Mucosa of descending colon (tissue), 3 donors: Measurements from ENCODE around the gene OR2M7. TPM values are rescaled to one million over a fixed set of nuclear protein-coding genes. Genes with fewer than 3 reads are reported as not detected.

Experiments
- ATAC-seq: fragments of 200-7000 bp; cut with Tn5 transposase; one replicate; pipeline ENCODE4 v1.9.1; 2020; ENCODE audit warnings: mild to moderate bottlenecking, moderate library complexity
- DNase-seq, 3 donors: peaks; one replicate each; pipeline ENCODE4 v3.0.0-alpha.2; 2020
- H3K36me3 ChIP-seq: fragments of 200-600 bp; one replicate; pipeline ENCODE4 v1.8.0; 2021; ENCODE audit warnings: low read depth, mild to moderate bottlenecking
- H3K4me1 ChIP-seq: fragments of 200-600 bp; one replicate; pipeline ENCODE4 v1.8.0; 2021; ENCODE audit warnings: low read depth, mild to moderate bottlenecking
- H3K4me3 ChIP-seq: fragments of 200-600 bp; one replicate; pipeline ENCODE4 v1.8.0; 2021; ENCODE audit warnings: mild to moderate bottlenecking
- H3K9me3 ChIP-seq: fragments of 200-600 bp; one replicate; pipeline ENCODE4 v1.8.0; 2021; ENCODE audit warnings: mild to moderate bottlenecking
- intact Hi-C, 2 donors: fragments of 100-400 bp; cut with DNase I in 1 of 2; cut with micrococcal nuclease in 1 of 2; formaldehyde crosslinking; loops; one replicate each; pipeline versions ENCODE4 v1.11.0 to v1.11.1; 2022; cut with DNase I, micrococcal nuclease
- long read RNA-seq, 2 donors: library from polyadenylated mRNA; unstranded; transcript quantifications; one replicate each; pipeline ENCODE4 v2.0.0, GENCODE V29; 2019 to 2021
- total RNA-seq, 3 donors: library from RNA; stranded (reverse); fragmentation: NEBNext Ultra II Directional in 2 of 3; extraction: Animal tissue kit (Norgen Biotek cat#: 25700) in 2 of 3; gene quantifications; one replicate each; pipeline versions ENCODE4 v1.2.1 to v1.2.4, GENCODE V29; 2021 to 2023
- TF ChIP-seq, protein P1 (sequence below): fragments of 200-600 bp; IDR thresholded peaks from one replicate; pipeline ENCODE4 v1.8.0; 2022; ENCODE audit warnings: antibody characterized with exemption, mild to moderate bottlenecking
- donor health status: DM: no; HTN: no; CAD: no; lungs with moderate emphysema.
- donor health status: DM: no; HTN: no; CAD: no.
- donor health status: DM: no; HTN: yes; CAD: no.

OR2M7 gene
- total RNA-seq: not detected
- long read RNA-seq, donor 1: 0 reads
- long read RNA-seq, donor 2: 0 reads

- no peaks in the 10 kb centered on the region for H3K36me3 ChIP-seq
- DNase-seq: no peak
- TF ChIP-seq, protein P1, sequence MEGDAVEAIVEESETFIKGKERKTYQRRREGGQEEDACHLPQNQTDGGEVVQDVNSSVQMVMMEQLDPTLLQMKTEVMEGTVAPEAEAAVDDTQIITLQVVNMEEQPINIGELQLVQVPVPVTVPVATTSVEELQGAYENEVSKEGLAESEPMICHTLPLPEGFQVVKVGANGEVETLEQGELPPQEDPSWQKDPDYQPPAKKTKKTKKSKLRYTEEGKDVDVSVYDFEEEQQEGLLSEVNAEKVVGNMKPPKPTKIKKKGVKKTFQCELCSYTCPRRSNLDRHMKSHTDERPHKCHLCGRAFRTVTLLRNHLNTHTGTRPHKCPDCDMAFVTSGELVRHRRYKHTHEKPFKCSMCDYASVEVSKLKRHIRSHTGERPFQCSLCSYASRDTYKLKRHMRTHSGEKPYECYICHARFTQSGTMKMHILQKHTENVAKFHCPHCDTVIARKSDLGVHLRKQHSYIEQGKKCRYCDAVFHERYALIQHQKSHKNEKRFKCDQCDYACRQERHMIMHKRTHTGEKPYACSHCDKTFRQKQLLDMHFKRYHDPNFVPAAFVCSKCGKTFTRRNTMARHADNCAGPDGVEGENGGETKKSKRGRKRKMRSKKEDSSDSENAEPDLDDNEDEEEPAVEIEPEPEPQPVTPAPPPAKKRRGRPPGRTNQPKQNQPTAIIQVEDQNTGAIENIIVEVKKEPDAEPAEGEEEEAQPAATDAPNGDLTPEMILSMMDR: no peak
- H3K4me3 ChIP-seq: no peak within 1 kb of the TSS
- no peaks in the 10 kb centered on the region for H3K4me1 ChIP-seq
- intact Hi-C loops: no loop called here
- ATAC-seq: no peak
- H3K9me3 ChIP-seq: peaks cover 7% of the 10 kb centered on the region
Observed at GRCh38 chr1:248324468-248324867, at the start of gene OR2M7. OR2M7 (minus strand) TSS chr1:248324568; CDS start chr1:248324568, 0 bp downstream.

DNA sequence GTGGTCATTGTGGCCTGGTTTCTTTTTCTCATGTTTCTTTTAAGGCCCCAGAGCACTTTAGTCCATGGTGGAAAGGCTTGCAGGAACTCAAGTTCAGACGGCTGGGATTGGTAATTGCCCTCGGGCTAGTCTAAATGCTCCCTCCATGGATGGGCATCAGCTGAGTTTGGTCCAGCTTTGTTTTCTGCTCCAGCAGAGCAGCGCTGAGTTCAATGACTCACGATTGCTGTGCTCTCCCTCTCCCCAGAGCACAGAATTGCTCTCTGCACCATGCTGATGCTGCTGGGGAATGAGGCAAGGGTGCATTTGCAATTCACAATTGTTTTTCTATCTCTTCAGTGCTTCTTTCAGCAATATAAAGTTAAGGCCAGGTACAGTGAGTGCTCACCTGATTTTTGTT, 49.4 kb upstream of the OR2M7 start:
- Histone ChIP-seq H3K9me3 (peaks cover 31% of the 10 kb centered on the region), H3K36me3 (no peaks in the 10 kb centered on the region), H3K4me3 (no peak overlapping the region), H3K4me1 (no peaks in the 10 kb centered on the region)
- ATAC-seq (no peak), DNase-seq (no peak)
- intact Hi-C loops: no loop called here
- TF ChIP-seq, protein P1: no peak

- ATAC-seq (no peak), DNase-seq (no peak)
- H3K9me3 ChIP-seq: peaks cover 39% of the 10 kb centered on the region
- TF ChIP-seq, protein P1: no peak
- no peaks in the 10 kb centered on the region for H3K36me3 ChIP-seq
- no peak overlapping the region for H3K4me3 ChIP-seq
- no peaks in the 10 kb centered on the region for H3K4me1 ChIP-seq
- intact Hi-C loops: no loop called here
Observed at GRCh38 chr1:248372394-248372793, 48.0 kb upstream of the OR2M7 start.

GRCh38 chr1:248366609-248367008, 42.2 kb upstream of the OR2M7 start:
- no peaks in the 10 kb centered on the region for H3K4me1 ChIP-seq
- TF ChIP-seq, protein P1: no peak
- no peak for ATAC-seq
- H3K4me3 ChIP-seq: no peak overlapping the region
- H3K9me3 ChIP-seq: peaks cover 44% of the 10 kb centered on the region
- intact Hi-C loops: no loop called here
- no peaks in the 10 kb centered on the region for H3K36me3 ChIP-seq
- DNase-seq: no peak

DNA sequence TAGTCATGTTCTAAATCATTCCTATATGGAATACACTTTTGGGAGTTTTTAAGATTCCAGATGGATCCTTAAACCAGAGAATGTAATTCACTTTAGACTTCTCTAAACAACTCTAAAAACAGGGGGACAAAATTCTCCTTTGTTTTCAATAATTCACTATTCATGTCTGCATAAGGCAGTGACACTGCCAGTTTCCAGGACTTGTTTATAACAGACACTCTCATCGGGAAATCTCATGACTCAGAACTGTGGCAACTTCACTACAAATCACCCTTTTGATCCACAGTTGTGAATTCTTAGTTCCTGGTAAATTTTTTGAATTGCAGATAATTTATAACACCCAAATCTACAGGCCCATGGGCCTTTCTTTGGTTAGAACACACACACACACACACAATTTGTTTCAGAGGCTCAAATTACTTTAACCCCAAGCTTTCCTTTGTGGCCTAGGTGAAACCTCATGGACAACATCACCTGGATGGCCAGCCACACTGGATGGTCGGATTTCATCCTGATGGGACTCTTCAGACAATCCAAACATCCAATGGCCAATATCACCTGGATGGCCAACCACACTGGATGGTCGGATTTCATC, 36.9 kb upstream of the OR2M7 start, which contains the start of gene OR2T4:
TSS of gene OR2T4 (plus strand) at position 545 of the 595 bp plus-strand sequence. CDS start at position 545, 0 bp downstream.
- Histone ChIP-seq H3K36me3 (no peaks in the 10 kb centered on the region), H3K9me3 (peaks cover 25% of the 10 kb centered on the region), H3K4me3 (no peak within 1 kb of the TSS), H3K4me1 (no peaks in the 10 kb centered on the region)
- TF ChIP-seq, protein P1: no peak
- no peak for DNase-seq
- ATAC-seq: no peak
- intact Hi-C loops: no loop called here

DNA sequence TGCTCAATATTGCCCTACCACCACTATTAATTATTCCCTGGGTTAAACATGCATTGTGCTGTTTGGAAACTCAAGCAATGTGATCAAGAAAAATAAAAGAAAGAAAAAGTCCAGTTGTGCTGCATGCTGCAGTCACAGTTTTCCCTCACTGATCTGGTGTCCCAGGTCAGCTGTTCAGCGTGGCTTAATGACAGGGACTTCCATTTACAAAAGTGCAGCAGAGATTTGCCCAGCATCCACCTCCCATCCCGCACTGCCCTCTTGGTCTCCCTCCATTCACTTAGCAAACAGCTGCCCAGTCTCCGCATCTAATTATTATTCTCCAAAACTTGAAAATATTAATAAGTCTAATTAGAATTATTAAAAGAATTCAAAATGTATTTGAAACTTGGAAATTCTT, 35.0 kb upstream of the OR2M7 start:
- TF ChIP-seq, protein P1: no peak
- Histone ChIP-seq H3K4me1 (no peaks in the 10 kb centered on the region), H3K36me3 (no peaks in the 10 kb centered on the region), H3K4me3 (no peak overlapping the region), H3K9me3 (peaks cover 14% of the 10 kb centered on the region)
- no peak for DNase-seq
- intact Hi-C loops: no loop called here
- ATAC-seq: no peak
